Psoas muscle (tissue), 8 donors: ENCODE data around the gene SLC35F3. TPM values are rescaled to one million over a fixed set of nuclear protein-coding genes. Genes with fewer than 3 reads are reported as not detected.
A peak's percentile ranks its signal among the peaks of the same experiment; 100 is the strongest.

Experiments used
- ATAC-seq, 4 donors: fragments of 200-7000 bp; cut with Tn5 transposase; one replicate each; pipeline ENCODE4 v1.9.1; 2020; ENCODE audit warnings: moderate library complexity in 3 of 4, mild to moderate bottlenecking in 2 of 4
- DNase-seq, 2 donors: peaks; one replicate each; pipeline ENCODE4 v3.0.0-alpha.2; 2020
- H3K27ac ChIP-seq: fragments of 200-600 bp; one replicate; pipeline ENCODE4 v1.8.0; 2022
- H3K27me3 ChIP-seq, 3 donors: fragments of 200-600 bp in 1 of 3; one replicate each; pipeline versions ENCODE4 v1.6.1 to v1.8.0; 2013 to 2022; ENCODE audit warnings: low read length in 2 of 3, mild to moderate bottlenecking in 2 of 3, moderate library complexity in 1 of 3; ENCODE audit not compliant: insufficient read depth in 3 of 3
- H3K36me3 ChIP-seq, 2 donors: fragments of 200-600 bp in 1 of 2; one replicate each; pipeline versions ENCODE4 v1.6.1 to v1.8.0; 2013 to 2022; ENCODE audit warnings: low read depth in 1 of 2, mild to moderate bottlenecking in 1 of 2, moderate library complexity in 1 of 2; ENCODE audit not compliant: insufficient read depth in 1 of 2
- H3K4me1 ChIP-seq: fragments of 200-600 bp; one replicate; pipeline ENCODE4 v1.8.0; 2022
- H3K4me3 ChIP-seq: fragments of 200-600 bp; one replicate; pipeline ENCODE4 v1.8.0; 2022; ENCODE audit warnings: mild to moderate bottlenecking
- H3K9me3 ChIP-seq: fragments of 200-600 bp; one replicate; pipeline ENCODE4 v1.8.0; 2022
- WGBS, 3 donors: extraction: QIAGEN DNeasy Blood & Tissue Kit; methylation state at CpG; one replicate each; pipeline versions ENCODE4 v1.1.6 to v1.1.7; 2013; 5-methylcytosine and 5-hydroxymethylcytosine counted together
- intact Hi-C, 2 donors: fragments of 100-400 bp; cut with DNase I; formaldehyde crosslinking; loops; one replicate each; pipeline versions ENCODE4 v1.11.0 to v1.14.2; 2022
- polyA plus RNA-seq, 3 donors: library from polyadenylated mRNA; stranded (reverse); fragments of 200-250 nt; gene quantifications; one replicate each; pipeline ENCODE4 v1.2.3, GENCODE V29; 2013
- total RNA-seq, 4 donors: library from RNA; stranded (reverse); fragmentation: NEBNext Ultra II Directional in 2 of 4; extraction: Animal tissue kit (Norgen Biotek cat#: 25700) in 2 of 4; gene quantifications; one replicate each; pipeline versions ENCODE4 v1.2.1 to v1.2.4, GENCODE V29; 2021 to 2023
- TF ChIP-seq, protein P1 (sequence below): fragments of 200-600 bp; IDR thresholded peaks from one replicate; pipeline ENCODE4 v1.8.0; 2022; ENCODE audit warnings: antibody characterized with exemption
- donor health status: healthy with polysubstance abuse.
- donor health status: DM: no; HTN: no; CAD: no; lungs with moderate emphysema.
- donor health status: Bipolar disorder and iron deficiency.
- donor health status: healthy.
- donor health status: DM: yes; HTN: yes; CAD: no.
- donor health status: DM: no; HTN: no; CAD: no.
- donor health status: DM: no; HTN: no; CAD: no.
- donor health status: DM: yes; HTN: yes; CAD: no.

The SLC35F3 gene
- total and polyA plus RNA-seq, 7 donors: 0.01 to 0.16 (median 0.10) TPM; not detected in 3

DNA sequence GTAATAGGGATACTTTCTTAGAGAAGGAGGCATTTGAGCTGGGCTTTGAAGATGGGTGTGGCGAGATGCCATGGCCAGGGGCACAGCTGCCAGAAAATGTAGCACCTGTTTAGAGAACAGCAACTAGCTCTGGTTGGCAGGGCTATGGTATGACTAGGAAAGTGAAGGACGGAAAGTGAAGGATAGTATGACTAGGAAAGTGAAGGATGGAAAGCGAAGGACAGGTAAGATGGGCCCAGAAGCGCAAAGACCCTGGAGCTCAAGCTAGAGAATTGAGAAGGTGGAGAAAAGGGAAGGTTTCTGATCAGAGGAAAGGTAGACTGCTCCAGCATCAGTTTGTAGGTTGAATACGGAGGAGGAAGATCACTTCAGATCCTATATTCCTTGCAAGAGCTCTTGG lies 205.4 kb downstream of the SLC35F3 start:
- 77 to 89% (median 78%) methylated on average over 5 of the region's 5 CpGs for WGBS, 3 donors
- ATAC-seq (no peak), DNase-seq (no peak)
- Histone ChIP-seq H3K4me1 (no peaks in the 10 kb centered on the region), H3K36me3 (no peaks in the 10 kb centered on the region), H3K27ac (no peak overlapping the region), H3K9me3 (no peaks in the 10 kb centered on the region), H3K27me3 (peaks cover 2 to 12% (median 2%) of the 10 kb centered on the region in 3 donors), H3K4me3 (no peak overlapping the region)
- TF ChIP-seq, protein P1, sequence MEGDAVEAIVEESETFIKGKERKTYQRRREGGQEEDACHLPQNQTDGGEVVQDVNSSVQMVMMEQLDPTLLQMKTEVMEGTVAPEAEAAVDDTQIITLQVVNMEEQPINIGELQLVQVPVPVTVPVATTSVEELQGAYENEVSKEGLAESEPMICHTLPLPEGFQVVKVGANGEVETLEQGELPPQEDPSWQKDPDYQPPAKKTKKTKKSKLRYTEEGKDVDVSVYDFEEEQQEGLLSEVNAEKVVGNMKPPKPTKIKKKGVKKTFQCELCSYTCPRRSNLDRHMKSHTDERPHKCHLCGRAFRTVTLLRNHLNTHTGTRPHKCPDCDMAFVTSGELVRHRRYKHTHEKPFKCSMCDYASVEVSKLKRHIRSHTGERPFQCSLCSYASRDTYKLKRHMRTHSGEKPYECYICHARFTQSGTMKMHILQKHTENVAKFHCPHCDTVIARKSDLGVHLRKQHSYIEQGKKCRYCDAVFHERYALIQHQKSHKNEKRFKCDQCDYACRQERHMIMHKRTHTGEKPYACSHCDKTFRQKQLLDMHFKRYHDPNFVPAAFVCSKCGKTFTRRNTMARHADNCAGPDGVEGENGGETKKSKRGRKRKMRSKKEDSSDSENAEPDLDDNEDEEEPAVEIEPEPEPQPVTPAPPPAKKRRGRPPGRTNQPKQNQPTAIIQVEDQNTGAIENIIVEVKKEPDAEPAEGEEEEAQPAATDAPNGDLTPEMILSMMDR: no peak
- intact Hi-C loops: no loop called here

DNA sequence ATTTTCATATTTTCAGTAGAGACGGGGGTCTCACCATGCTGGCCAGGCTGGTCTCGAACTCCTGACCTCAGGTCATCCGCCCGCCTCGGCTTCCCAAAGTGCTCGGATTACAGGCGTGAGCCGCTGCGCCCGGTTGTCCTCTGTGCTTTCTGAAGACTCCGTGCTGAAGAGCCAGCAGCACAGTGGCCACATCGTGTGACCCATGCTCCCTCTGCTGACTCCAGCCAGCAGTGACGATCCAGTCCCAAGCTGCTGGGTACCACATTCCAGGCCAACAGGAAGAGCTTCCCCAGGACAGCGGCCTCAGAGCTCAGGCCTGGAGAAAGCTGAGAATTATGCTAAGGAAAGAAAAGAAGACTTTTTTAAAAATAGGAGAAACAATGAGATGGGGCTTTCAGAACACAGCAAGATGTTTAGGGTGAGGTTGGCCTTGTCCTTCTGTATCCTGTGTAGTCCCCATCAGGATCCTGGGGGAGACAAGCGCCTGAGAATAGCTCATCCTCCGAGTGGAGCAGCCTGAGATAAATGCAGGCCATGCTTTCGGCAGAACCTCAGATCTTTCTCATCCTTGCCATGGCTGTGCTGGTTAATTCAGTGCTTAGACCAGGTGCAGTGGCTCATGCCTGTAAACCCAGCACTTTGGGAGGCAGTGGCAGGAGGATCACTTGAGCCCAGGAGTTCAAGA lies 207.1 kb downstream of the SLC35F3 start:
- no peak overlapping the region for H3K27ac ChIP-seq
- WGBS, 3 donors: 27 to 33% (median 28%) methylated on average over 17 of the region's 17 CpGs
- TF ChIP-seq, protein P1: no peak
- H3K36me3 ChIP-seq: no peaks in the 10 kb centered on the region
- H3K9me3 ChIP-seq: no peaks in the 10 kb centered on the region
- H3K4me1 ChIP-seq: no peaks in the 10 kb centered on the region
- DNase-seq: no peak
- intact Hi-C loops: no loop called here
- H3K27me3 ChIP-seq: peaks cover 0 to 12% (median 2%) of the 10 kb centered on the region in 3 donors
- H3K4me3 ChIP-seq: no peak overlapping the region
- ATAC-seq: peak in 1 of 4 donors; percentile 35

DNA sequence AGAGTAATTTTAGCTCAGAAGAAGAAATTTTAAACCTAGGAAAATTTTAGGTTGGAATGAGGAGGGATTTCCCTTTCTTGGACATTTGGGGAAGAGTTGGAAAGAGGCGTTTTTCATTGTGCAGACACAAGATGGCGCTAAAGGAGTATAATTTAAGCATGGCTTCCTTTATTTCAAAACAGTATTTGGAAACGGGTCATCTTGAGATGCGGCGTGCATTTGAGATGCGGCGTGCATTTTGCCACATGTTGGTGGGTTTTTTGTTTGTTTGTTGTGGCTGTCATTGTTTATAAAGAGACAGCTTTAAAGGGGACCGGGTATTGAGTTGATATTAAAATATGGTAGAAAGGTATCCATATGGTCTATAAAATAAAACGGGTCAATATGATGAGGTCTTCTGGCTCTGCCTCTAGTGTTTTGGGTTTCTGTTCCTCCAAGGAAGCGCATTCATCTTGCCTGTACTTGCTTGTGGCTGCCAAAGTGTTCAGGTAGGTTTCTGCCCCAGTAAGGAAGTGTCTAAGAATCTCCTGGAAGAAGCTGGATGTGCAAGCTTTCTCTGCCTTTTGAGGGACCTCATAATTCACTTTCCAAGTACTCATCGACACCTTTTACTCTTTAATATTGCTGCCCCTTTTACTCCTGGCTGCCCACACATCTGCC lies 210.3 kb downstream of the SLC35F3 start:
- Histone ChIP-seq H3K36me3 (no peaks in the 10 kb centered on the region), H3K4me1 (no peaks in the 10 kb centered on the region), H3K9me3 (no peaks in the 10 kb centered on the region), H3K27me3 (peaks cover 0 to 12% (median 2%) of the 10 kb centered on the region in 3 donors), H3K27ac (no peak overlapping the region), H3K4me3 (no peak overlapping the region)
- intact Hi-C loops: loop anchor here in 1 of 2 donors (1.0 kb wide), 1 partner anchor 195 kb away; no protein-coding TSS in a partner anchor
- WGBS, 3 donors: 16 to 20% (median 16%) methylated on average over 11 of the region's 11 CpGs
- ATAC-seq (peak in 3 of 4 donors; percentile 49 to 66 (median 60)), DNase-seq (no peak)
- TF ChIP-seq, protein P1: peak; percentile 65

DNA sequence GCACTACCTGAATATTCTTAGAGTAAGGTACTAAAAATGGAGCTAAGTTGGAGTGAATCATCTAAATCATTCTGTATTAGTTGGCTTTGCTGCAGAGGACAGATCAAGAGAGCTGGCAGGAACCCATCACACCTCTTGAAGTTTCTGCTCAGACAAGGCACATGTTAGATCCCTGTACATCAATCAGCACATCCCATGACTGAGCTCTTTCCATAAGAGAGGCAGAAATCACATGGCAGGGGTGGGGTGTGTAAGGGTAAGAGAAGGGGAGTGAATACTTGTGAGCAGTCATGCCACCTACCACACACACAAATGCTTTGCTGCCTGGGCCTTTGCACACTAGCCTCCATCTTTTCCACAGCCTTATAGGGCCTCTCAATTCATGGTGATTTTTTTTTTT lies 214.4 kb downstream of the SLC35F3 start:
- intact Hi-C loops: no loop called here
- Histone ChIP-seq H3K27ac (no peak overlapping the region), H3K9me3 (no peaks in the 10 kb centered on the region), H3K36me3 (no peaks in the 10 kb centered on the region), H3K27me3 (no peaks in the 10 kb centered on the region), H3K4me1 (no peaks in the 10 kb centered on the region), H3K4me3 (no peak overlapping the region)
- ATAC-seq (no peak), DNase-seq (no peak)
- TF ChIP-seq, protein P1: no peak
